Activated B cell treated with CpG ODN at 0.5 μM for 24 hours (primary cell): ENCODE data around the gene CADM2. TPM values are rescaled to one million over a fixed set of nuclear protein-coding genes. Genes with fewer than 3 reads are reported as not detected.

Experiments used
- ATAC-seq: fragments of 200-7000 bp; cut with Tn5 transposase; one replicate; pipeline ENCODE4 v1.10.0; 2021; ENCODE audit warnings: low read depth, mild to moderate bottlenecking, moderate library complexity
- CTCF ChIA-PET: fragments of 350-600 bp; sonication (Branson Sonifier 250); formaldehyde crosslinking; loops from one replicate; lab custom pipeline; 2021; ENCODE audit warnings: antibody characterized with exemption; lab: Charles Lee
- POLR2A ChIA-PET: fragments of 350-600 bp; sonication (Branson Sonifier 250); formaldehyde crosslinking; loops from one replicate; lab custom pipeline; 2021; ENCODE audit warnings: antibody characterized with exemption; lab: Charles Lee
- DNase-seq: peaks from one replicate; pipeline ENCODE4 v3.0.0; 2022
- H3K27ac Mint-ChIP-seq: one replicate; pipeline ENCODE4 v1.8.0; 2020; ENCODE audit warnings: mixed read lengths
- H3K27me3 Mint-ChIP-seq: one replicate; pipeline ENCODE4 v1.8.0; 2021; ENCODE audit warnings: mixed read lengths
- H3K36me3 Mint-ChIP-seq: one replicate; pipeline ENCODE4 v1.8.0; 2021; ENCODE audit warnings: low read depth, mixed read lengths
- H3K4me1 Mint-ChIP-seq: one replicate; pipeline ENCODE4 v1.8.0; 2021; ENCODE audit warnings: mixed read lengths
- H3K4me3 Mint-ChIP-seq: one replicate; pipeline ENCODE4 v1.8.0; 2020; ENCODE audit warnings: mild to moderate bottlenecking, mixed read lengths
- H3K9me3 Mint-ChIP-seq: one replicate; pipeline ENCODE4 v1.8.0; 2020; ENCODE audit warnings: mixed read lengths
- intact Hi-C: fragments of 100-400 bp; cut with micrococcal nuclease; formaldehyde crosslinking; loops from one replicate; pipeline ENCODE4 v1.15.1; 2024
- total RNA-seq: library from RNA; stranded (reverse); gene quantifications from 2 replicates; pipeline ENCODE4 v1.2.3, GENCODE V29; 2022
- TF ChIP-seq, protein P1 (sequence below): fragments of 200-600 bp; IDR thresholded peaks from one replicate; pipeline ENCODE4 v1.8.0; 2022; ENCODE audit warnings: antibody characterized with exemption, mild to moderate bottlenecking

Gene CADM2
- total RNA-seq, 1 donor from 2014 or later, result not detected

DNA sequence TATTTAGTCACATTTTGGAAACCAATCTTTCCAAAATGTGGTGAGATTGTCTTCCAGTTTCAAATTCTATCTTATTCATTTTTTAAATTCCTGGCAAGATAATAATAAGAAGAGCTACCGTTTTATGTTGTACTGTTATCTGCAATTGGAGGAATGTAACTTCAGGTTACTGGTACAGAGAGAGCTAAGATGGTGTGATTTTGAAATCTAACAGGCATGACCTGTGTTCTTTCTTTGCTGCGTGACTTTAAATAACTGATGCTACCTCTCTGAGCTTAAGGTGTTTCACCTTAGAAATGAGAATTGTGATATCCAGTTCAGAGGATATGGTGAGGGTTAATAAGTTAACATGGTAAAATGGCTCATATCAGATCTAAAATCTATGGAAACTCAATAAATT is 21.7 kb downstream of the CADM2 start:
- DNase-seq (no peak), ATAC-seq (no peak)
- CTCF ChIA-PET, result no interaction called here
- POLR2A ChIA-PET, result no interaction called here
- H3K27me3 Mint-ChIP-seq, result no peaks in the 10 kb centered on the region
- TF ChIP-seq, protein P1, sequence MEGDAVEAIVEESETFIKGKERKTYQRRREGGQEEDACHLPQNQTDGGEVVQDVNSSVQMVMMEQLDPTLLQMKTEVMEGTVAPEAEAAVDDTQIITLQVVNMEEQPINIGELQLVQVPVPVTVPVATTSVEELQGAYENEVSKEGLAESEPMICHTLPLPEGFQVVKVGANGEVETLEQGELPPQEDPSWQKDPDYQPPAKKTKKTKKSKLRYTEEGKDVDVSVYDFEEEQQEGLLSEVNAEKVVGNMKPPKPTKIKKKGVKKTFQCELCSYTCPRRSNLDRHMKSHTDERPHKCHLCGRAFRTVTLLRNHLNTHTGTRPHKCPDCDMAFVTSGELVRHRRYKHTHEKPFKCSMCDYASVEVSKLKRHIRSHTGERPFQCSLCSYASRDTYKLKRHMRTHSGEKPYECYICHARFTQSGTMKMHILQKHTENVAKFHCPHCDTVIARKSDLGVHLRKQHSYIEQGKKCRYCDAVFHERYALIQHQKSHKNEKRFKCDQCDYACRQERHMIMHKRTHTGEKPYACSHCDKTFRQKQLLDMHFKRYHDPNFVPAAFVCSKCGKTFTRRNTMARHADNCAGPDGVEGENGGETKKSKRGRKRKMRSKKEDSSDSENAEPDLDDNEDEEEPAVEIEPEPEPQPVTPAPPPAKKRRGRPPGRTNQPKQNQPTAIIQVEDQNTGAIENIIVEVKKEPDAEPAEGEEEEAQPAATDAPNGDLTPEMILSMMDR, result no peak
- no peaks in the 10 kb centered on the region for H3K4me1 Mint-ChIP-seq
- no peaks in the 10 kb centered on the region for H3K9me3 Mint-ChIP-seq
- no peak overlapping the region for H3K27ac Mint-ChIP-seq
- intact Hi-C loops, result no loop called here
- no peak overlapping the region for H3K4me3 Mint-ChIP-seq
- H3K36me3 Mint-ChIP-seq, result no peaks in the 10 kb centered on the region

DNA sequence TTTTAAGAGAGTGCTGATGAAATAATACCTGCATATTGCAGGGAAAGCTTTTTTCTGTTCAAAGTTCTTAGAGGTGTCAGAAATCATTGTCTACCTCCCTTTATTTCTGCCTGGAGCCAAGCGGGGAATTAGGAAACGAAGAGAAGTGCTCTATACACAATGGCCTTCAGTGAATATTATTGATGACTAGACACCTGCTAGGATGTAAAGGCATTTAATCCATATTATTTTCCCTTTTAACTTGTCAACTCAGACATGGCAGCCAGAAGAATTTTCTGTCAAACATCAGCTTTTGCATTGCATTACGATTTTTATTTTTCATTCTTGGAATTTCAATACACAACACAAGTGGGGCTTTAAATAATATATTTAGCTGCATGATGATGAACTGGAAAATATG is 24.7 kb downstream of the CADM2 start:
- ATAC-seq (no peak), DNase-seq (no peak)
- no peak overlapping the region for H3K27ac Mint-ChIP-seq
- no peak overlapping the region for H3K4me3 Mint-ChIP-seq
- H3K27me3 Mint-ChIP-seq, result no peaks in the 10 kb centered on the region
- TF ChIP-seq, protein P1, result no peak
- H3K9me3 Mint-ChIP-seq, result peaks cover 2% of the 10 kb centered on the region
- no peaks in the 10 kb centered on the region for H3K4me1 Mint-ChIP-seq
- ChIA-PET CTCF (no interaction called here), POLR2A (no interaction called here)
- intact Hi-C loops, result no loop called here
- H3K36me3 Mint-ChIP-seq, result no peaks in the 10 kb centered on the region

DNA sequence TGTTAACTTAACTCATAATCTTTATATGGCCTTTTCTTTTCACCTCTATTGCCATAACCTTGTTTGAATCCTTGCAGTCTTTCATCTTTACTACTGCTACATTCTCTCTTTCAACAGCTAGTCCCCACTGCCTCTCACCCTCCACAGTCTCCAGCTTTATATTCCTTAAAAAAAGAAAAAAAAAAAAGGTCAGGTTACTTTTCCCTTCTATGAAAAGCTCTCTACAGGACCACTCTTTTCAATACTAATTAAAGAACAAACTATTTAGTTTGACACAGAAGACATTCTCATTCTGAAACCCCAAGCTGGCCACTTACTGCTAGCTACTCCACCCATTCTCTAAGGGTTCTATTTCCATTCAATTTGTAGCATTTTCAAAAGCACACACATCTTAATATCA is 25.6 kb downstream of the CADM2 start:
- ATAC-seq (no peak), DNase-seq (no peak)
- intact Hi-C loops, result no loop called here
- peaks cover 2% of the 10 kb centered on the region for H3K9me3 Mint-ChIP-seq
- no peak overlapping the region for H3K4me3 Mint-ChIP-seq
- no peaks in the 10 kb centered on the region for H3K27me3 Mint-ChIP-seq
- no peak overlapping the region for H3K27ac Mint-ChIP-seq
- TF ChIP-seq, protein P1, result no peak
- POLR2A ChIA-PET, result no interaction called here
- no peaks in the 10 kb centered on the region for H3K36me3 Mint-ChIP-seq
- no peaks in the 10 kb centered on the region for H3K4me1 Mint-ChIP-seq
- CTCF ChIA-PET, result no interaction called here

DNA sequence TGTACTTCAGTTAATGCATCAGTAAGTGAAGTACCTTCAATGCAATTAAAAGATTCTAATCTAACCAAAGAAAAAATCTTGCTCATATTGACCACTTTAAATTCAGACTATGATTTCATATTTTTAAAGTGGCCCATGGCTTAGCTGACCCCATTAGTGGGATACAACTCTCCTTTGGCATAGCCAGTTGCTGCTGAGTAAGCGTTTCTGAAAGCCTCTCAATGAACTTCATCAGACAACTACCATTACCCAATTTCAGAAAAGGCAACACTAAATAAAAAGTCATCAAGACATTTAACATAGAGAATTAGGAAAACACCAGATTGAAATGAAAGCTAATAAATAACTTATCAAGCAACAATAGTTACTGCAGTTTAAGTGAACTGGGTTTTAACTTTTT is 27.0 kb downstream of the CADM2 start:
- H3K4me1 Mint-ChIP-seq, result no peaks in the 10 kb centered on the region
- H3K9me3 Mint-ChIP-seq, result peaks cover 2% of the 10 kb centered on the region
- intact Hi-C loops, result no loop called here
- CTCF ChIA-PET, result no interaction called here
- H3K36me3 Mint-ChIP-seq, result no peaks in the 10 kb centered on the region
- DNase-seq (no peak), ATAC-seq (no peak)
- no peak overlapping the region for H3K27ac Mint-ChIP-seq
- TF ChIP-seq, protein P1, result no peak
- POLR2A ChIA-PET, result no interaction called here
- no peaks in the 10 kb centered on the region for H3K27me3 Mint-ChIP-seq
- H3K4me3 Mint-ChIP-seq, result no peak overlapping the region

DNA sequence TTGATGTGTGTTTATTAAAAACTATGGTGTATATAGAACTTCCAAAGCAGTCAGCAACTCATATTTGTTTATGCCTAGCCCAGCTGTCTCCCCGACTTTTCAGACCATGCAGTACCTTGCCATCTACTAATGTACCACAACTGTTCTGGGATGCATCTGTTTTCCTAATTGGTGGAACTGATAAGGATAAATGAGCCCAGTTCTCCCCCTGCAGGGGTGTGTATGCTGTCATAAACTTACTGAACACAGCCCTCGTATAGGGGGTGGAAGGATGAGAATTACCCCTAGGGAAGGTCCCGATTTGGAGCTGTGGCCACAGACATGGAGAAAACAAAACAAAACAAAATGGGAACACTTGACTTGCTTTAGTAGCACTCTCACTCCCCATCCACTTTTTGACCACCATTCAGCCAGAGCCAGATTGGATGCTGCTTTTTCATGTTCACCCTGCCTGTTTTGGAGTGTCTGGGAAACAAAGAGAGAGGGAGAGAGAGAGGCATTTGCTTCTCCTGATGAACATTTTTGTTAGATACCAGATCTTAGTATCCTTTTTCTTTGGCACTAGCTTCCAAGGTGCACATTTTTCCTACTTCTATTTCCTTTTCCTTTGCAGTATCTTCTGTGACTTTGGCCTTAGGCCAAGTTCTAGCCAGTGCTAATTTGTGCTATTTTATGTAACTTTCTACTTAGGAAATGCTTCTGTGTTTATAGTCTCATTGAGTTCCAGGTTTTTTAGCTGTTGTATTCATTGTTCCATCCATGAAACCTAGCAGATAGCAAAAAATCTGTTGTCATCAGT is 29.1 kb downstream of the CADM2 start:
- ChIA-PET CTCF (no interaction called here), POLR2A (no interaction called here)
- Mint-ChIP-seq H3K4me3 (no peak overlapping the region), H3K27ac (no peak overlapping the region), H3K4me1 (no peaks in the 10 kb centered on the region), H3K9me3 (peaks cover 2% of the 10 kb centered on the region), H3K27me3 (no peaks in the 10 kb centered on the region), H3K36me3 (no peaks in the 10 kb centered on the region)
- ATAC-seq (no peak), DNase-seq (no peak)
- TF ChIP-seq, protein P1, result no peak
- intact Hi-C loops, result no loop called here
